Lower lobe of right lung (tissue), 2 donors: Measurements from ENCODE around the gene HSD11B2. TPM values are rescaled to one million over a fixed set of nuclear protein-coding genes. Genes with fewer than 3 reads are reported as not detected.

Source experiments
- ATAC-seq, 2 donors: fragments of 200-7000 bp; cut with Tn5 transposase; one replicate each; pipeline ENCODE4 v1.9.1; 2020 to 2022; ENCODE audit warnings: mild to moderate bottlenecking in 2 of 2, moderate library complexity in 2 of 2
- DNase-seq: peaks from one replicate; pipeline ENCODE4 v3.0.0-alpha.2; 2020
- H3K27ac ChIP-seq: fragments of 200-600 bp; one replicate; pipeline ENCODE4 v1.8.0; 2022
- H3K27me3 ChIP-seq: fragments of 200-600 bp; one replicate; pipeline ENCODE4 v1.8.0; 2022; ENCODE audit warnings: low read depth
- H3K36me3 ChIP-seq: fragments of 200-600 bp; one replicate; pipeline ENCODE4 v1.8.0; 2022; ENCODE audit warnings: mild to moderate bottlenecking
- H3K4me1 ChIP-seq: fragments of 200-600 bp; one replicate; pipeline ENCODE4 v1.8.0; 2022
- H3K4me3 ChIP-seq: fragments of 200-600 bp; one replicate; pipeline ENCODE4 v1.8.0; 2022; ENCODE audit warnings: mild to moderate bottlenecking
- H3K9me3 ChIP-seq: fragments of 200-600 bp; one replicate; pipeline ENCODE4 v1.8.0; 2022
- intact Hi-C: fragments of 100-400 bp; cut with DNase I; formaldehyde crosslinking; loops from one replicate; pipeline ENCODE4 v1.11.0; 2022
- total RNA-seq: library from RNA; stranded (reverse); fragmentation: NEBNext Ultra II Directional; extraction: Animal tissue kit (Norgen Biotek cat#: 25700); gene quantifications from one replicate; pipeline ENCODE4 v1.2.1, GENCODE V29; 2021
- TF ChIP-seq, protein P1 (sequence below): fragments of 200-600 bp; IDR thresholded peaks from one replicate; pipeline ENCODE4 v1.8.0; 2022; ENCODE audit warnings: antibody characterized with exemption, mild to moderate bottlenecking
- donor health status: DM: no; HTN: yes; CAD: no; lungs with severe emphysema.

HSD11B2 gene
- total RNA-seq, 1 donor from 2014 or later: 2.9 TPM

DNA sequence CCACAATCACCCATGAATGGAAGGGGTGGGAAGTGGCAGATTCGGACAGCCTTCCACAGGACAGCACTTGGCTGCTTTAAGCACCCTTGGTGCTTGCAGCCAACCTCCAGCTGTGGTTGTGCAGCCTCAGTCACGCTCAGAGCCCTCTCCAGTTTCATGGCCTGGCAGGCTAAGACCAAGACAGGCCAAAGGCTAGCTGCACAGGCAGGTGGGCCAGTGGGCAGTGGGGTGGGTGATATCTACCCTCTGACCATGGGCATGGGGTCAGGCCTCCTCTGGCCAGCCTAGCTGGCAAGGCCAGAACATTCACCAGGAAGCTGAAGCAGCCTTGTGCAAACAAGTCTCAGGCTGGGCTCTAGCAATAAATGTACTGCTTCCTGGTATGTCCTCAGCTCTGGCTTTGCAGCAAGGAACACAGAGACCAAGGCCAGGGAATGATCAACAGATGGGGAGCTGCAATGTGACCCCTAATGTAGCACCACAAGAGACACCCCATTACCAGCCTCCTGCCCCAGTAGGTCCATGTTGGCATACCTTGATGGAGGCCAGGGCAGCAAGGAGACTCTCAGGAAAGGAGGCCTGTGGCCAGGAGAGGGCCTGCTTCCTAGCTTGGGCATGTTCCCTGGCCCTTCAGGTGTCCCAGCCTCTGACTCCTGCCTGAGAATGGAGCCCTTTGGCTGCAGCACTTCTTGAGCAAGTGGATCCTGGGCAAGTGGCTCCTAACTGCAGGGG is 20.9 kb downstream of the HSD11B2 start:
- H3K27ac ChIP-seq: peak overlapping the region; percentile 25

DNA sequence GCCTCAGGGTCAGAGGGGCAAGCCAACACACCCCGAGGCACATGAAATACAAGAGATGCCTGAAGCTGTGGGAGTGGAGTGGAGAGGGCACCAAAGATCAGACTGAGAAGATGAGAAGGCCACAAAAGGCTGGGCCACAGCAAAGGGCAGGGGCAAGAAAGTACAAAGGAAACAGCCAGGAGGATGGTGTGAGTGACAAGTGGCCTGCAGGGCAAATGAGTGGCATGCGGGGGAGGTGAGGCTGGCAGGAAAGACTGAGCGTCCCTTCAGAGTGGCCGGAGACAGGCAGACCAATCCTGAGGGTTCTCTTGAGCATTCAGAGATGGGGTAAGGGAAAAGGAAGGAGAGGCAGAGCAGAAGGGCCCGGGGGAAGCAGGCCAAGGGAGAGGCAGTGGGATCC is 23.2 kb downstream of the HSD11B2 start:
- Histone ChIP-seq H3K4me1 (peaks cover 76% of the 10 kb centered on the region), H3K27me3 (no peaks in the 10 kb centered on the region), H3K9me3 (no peaks in the 10 kb centered on the region), H3K4me3 (no peak overlapping the region), H3K36me3 (peaks cover 53% of the 10 kb centered on the region), H3K27ac (no peak overlapping the region)
- intact Hi-C loops: no loop called here
- no peak for DNase-seq
- TF ChIP-seq, protein P1, sequence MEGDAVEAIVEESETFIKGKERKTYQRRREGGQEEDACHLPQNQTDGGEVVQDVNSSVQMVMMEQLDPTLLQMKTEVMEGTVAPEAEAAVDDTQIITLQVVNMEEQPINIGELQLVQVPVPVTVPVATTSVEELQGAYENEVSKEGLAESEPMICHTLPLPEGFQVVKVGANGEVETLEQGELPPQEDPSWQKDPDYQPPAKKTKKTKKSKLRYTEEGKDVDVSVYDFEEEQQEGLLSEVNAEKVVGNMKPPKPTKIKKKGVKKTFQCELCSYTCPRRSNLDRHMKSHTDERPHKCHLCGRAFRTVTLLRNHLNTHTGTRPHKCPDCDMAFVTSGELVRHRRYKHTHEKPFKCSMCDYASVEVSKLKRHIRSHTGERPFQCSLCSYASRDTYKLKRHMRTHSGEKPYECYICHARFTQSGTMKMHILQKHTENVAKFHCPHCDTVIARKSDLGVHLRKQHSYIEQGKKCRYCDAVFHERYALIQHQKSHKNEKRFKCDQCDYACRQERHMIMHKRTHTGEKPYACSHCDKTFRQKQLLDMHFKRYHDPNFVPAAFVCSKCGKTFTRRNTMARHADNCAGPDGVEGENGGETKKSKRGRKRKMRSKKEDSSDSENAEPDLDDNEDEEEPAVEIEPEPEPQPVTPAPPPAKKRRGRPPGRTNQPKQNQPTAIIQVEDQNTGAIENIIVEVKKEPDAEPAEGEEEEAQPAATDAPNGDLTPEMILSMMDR: no peak
- ATAC-seq: no peak

More for the DNA sequence above, 20.9 kb downstream of the HSD11B2 start:
- Histone ChIP-seq H3K36me3 (peaks cover 73% of the 10 kb centered on the region), H3K4me1 (peaks cover 73% of the 10 kb centered on the region), H3K4me3 (no peak overlapping the region), H3K9me3 (no peaks in the 10 kb centered on the region), H3K27me3 (no peaks in the 10 kb centered on the region)
- intact Hi-C loops: no loop called here
- no peak for DNase-seq
- ATAC-seq: peak; percentile 44 to 47
- TF ChIP-seq, protein P1: no peak

DNA sequence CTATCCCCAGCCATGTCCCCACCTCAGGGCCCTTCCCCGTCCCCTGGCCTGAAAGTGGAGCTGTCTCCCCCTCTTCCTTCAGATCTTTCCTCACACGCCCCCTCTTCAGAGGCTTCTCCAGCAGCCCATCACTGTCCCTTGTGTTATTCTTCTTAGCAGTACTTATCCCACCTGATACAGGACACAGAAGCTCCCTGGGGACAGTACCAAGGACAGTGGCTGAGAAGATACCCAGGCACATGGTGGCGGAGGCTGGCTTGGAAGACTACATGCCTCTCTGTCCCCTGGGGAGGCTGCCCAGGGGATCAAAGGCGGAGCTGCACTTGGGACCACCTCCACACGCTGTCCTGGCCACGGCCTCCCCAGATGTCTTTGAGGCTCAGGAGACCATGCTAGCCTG is 23.9 kb downstream of the HSD11B2 start:
- Histone ChIP-seq H3K4me3 (no peak overlapping the region), H3K27me3 (no peaks in the 10 kb centered on the region), H3K36me3 (peaks cover 45% of the 10 kb centered on the region), H3K27ac (no peak overlapping the region), H3K9me3 (no peaks in the 10 kb centered on the region), H3K4me1 (peaks cover 76% of the 10 kb centered on the region)
- TF ChIP-seq, protein P1: no peak
- intact Hi-C loops: no loop called here
- ATAC-seq: no peak
- no peak for DNase-seq

DNA sequence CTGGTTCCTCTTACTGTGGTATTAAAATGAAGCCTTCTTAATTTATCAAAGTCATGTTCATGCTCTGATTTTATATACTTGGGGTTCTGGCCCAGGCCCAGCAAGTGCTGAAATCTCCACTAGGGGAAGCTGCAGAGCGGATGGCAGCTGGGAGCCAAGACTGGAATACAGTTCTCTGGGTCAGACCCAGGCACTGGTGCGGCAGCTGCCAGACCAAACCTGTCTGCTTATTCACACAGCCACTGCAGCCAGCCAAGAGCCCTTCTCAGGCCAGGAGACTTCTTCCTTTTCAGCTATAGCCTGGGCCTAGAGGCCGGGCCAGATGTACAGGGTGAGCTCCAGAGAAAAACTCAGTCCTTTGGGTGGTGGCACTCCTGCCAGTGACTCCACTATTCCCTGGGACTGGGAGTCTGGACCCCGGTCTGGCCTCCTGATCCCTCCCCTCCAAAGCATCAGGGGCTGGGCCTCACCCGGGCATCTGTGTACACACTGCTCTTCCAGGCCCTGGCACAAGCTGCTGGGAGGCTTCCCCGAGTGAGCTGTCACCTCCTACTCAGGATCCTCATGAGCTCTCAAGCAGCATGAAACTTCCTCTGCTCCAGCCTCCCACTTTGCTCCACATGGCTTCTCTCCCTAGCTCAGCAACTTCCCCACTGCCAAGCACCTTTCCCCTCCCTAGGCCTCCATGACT is 25.6 kb downstream of the HSD11B2 start:
- Histone ChIP-seq H3K36me3 (peaks cover 36% of the 10 kb centered on the region), H3K4me1 (peaks cover 76% of the 10 kb centered on the region), H3K4me3 (no peak overlapping the region), H3K27ac (peak overlapping the region; percentile 4), H3K9me3 (no peaks in the 10 kb centered on the region), H3K27me3 (no peaks in the 10 kb centered on the region)
- ATAC-seq (no peak), DNase-seq (peak; percentile 53)
- intact Hi-C loops: no loop called here
- TF ChIP-seq, protein P1: peak; percentile 49

DNA sequence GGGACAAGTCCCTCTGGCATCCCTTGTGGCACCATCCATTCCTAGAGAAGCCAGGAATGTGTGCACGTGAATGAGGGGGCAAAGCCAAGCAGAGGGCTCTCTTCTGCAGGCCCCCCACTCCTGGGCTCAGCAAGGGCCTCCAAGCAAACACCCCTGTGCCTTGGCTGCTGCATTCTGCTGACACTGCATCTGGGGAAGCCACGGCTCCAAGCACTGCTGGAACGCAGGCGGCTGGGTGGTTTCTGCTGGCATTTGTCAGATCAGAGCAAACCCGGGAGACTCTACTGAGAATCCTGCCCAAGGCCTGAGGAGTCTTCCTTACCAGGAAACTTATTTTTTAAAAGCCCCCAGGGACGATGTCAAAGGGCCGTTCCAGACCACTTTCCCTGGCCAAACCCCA is 26.7 kb downstream of the HSD11B2 start:
- H3K4me3 ChIP-seq: no peak overlapping the region
- no peaks in the 10 kb centered on the region for H3K9me3 ChIP-seq
- TF ChIP-seq, protein P1: no peak
- no peaks in the 10 kb centered on the region for H3K27me3 ChIP-seq
- DNase-seq: no peak
- ATAC-seq: no peak
- H3K36me3 ChIP-seq: peaks cover 25% of the 10 kb centered on the region
- H3K4me1 ChIP-seq: peaks cover 76% of the 10 kb centered on the region
- intact Hi-C loops: no loop called here
- peak overlapping the region; percentile 80 for H3K27ac ChIP-seq
